Kidney (tissue), 14 donors: Measurements from ENCODE around the gene HAT1. TPM values are rescaled to one million over a fixed set of nuclear protein-coding genes. Genes with fewer than 3 reads are reported as not detected.

Experiments
- DNase-seq, 5 donors: peaks; one replicate each; pipeline ENCODE4 v3.0.0-alpha.2; 2013 to 2020
- FAIRE-seq: peaks from 2 replicates; lab custom pipeline; 2012; peaks lifted over from hg19 to GRCh38; lab: Jason Lieb, UNC
- H3K27ac ChIP-seq, 2 donors: one replicate each; pipeline ENCODE4 v1.7.0; 2013; ENCODE audit warnings: low read depth in 2 of 2, low read length in 2 of 2, inconsistent platforms in 1 of 2
- H3K27me3 ChIP-seq: one replicate; pipeline ENCODE4 v1.7.1; 2013; ENCODE audit warnings: low read length, inconsistent platforms; ENCODE audit not compliant: control insufficient read depth, insufficient read depth
- H3K36me3 ChIP-seq, 3 donors: one replicate each; pipeline versions ENCODE4 v1.7.0 to v1.7.1; 2013; ENCODE audit warnings: low read length in 3 of 3, control low read depth in 1 of 3, inconsistent platforms in 1 of 3; ENCODE audit not compliant: insufficient read depth in 3 of 3, control insufficient read depth in 2 of 3
- H3K4me1 ChIP-seq, 3 donors: one replicate each; pipeline versions ENCODE4 v1.7.0 to v1.7.1; 2013; ENCODE audit warnings: low read length in 3 of 3, inconsistent platforms in 1 of 3, low read depth in 1 of 3; ENCODE audit not compliant: control insufficient read depth in 2 of 3, insufficient read depth in 2 of 3
- H3K4me3 ChIP-seq, 3 donors: one replicate each; pipeline versions ENCODE4 v1.7.0 to v1.8.1; 2013; ENCODE audit warnings: low read length in 3 of 3, control low read depth in 1 of 3, inconsistent platforms in 1 of 3
- H3K9ac ChIP-seq, 3 donors: one replicate each; pipeline versions ENCODE4 v1.7.0 to v1.7.1; 2013; ENCODE audit warnings: low read length in 3 of 3, control low read depth in 1 of 3, inconsistent platforms in 1 of 3
- H3K9me3 ChIP-seq, 3 donors: one replicate each; pipeline versions ENCODE4 v1.7.0 to v1.7.1; 2013; ENCODE audit warnings: low read length in 3 of 3, control low read depth in 1 of 3, inconsistent platforms in 1 of 3; ENCODE audit not compliant: control insufficient read depth in 2 of 3, insufficient read depth in 1 of 3
- intact Hi-C: fragments of 100-400 bp; cut with DNase I; formaldehyde crosslinking; loops from one replicate; pipeline ENCODE4 v1.11.1; 2022
- polyA plus RNA-seq: library from polyadenylated mRNA; stranded (reverse); fragments of 350-450 nt; fragmentation: Illumina TruSeq; extraction: RNeasy Lipid Tissue Mini Kit (QIAGEN cat#74804); gene quantifications from one replicate; pipeline ENCODE4 v1.2.3, GENCODE V29; 2014; ENCODE audit warnings: low read depth, low replicate concordance; ENCODE audit not compliant: insufficient read depth
- total RNA-seq: library from RNA; stranded (reverse); fragmentation: NEBNext Ultra II Directional; extraction: Animal tissue kit (Norgen Biotek cat#: 25700); gene quantifications from one replicate; pipeline ENCODE4 v1.2.1, GENCODE V29; 2021
- TF ChIP-seq, protein P1 (sequence below): IDR thresholded peaks from 3 replicates; pipeline ENCODE4 v1.5.1; 2012; ENCODE audit warnings: mild to moderate bottlenecking, moderate library complexity, borderline replicate concordance; ENCODE audit not compliant: insufficient read depth; ENCODE audit errors: extremely low read depth
- donor health status: control.
- donor health status: control.
- donor health status: control.
- donor health status: control.
- donor health status: control.
- donor health status: DM: yes; HTN: yes; CAD: no.
- donor health status: Normal renal cell carcinoma (clear cell type).

The HAT1 gene
- total and polyA plus RNA-seq, 2 donors from 2014 or later: 35.2 to 35.8 TPM

DNA sequence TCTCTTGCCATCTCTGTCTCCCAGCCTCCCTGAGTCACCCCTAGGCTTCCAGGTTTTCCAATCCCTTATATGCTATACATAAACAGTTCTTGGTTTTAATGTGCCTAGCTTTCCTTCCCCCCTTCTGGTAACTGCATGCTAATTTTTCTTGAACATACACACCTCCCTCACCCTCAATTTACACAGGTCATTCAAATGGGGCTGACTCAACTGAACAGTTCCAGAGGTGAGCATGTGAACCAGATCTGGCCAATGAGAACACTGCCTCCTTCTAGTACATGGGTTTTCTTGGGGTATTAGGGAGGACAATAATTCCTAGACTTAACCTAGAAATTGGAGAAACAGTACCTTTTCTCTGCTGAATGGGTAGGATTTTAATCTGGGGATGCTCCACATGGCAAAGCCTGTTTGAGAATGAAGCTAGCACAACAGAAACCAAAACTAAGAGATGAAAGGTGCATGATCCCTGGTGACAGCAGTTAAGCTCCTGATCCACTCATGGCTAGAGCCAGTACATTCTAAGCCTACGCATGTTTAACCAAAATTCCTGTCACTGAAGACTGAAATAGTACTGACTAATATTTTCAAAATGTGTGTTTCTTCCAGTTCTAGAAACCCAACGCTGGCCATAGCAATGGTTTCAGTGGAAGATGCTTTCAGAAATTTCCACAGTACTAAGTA is 40.0 kb upstream of the HAT1 start:
- H3K9ac ChIP-seq: no peak overlapping the region
- no peak overlapping the region for H3K4me3 ChIP-seq
- TF ChIP-seq, protein P1, sequence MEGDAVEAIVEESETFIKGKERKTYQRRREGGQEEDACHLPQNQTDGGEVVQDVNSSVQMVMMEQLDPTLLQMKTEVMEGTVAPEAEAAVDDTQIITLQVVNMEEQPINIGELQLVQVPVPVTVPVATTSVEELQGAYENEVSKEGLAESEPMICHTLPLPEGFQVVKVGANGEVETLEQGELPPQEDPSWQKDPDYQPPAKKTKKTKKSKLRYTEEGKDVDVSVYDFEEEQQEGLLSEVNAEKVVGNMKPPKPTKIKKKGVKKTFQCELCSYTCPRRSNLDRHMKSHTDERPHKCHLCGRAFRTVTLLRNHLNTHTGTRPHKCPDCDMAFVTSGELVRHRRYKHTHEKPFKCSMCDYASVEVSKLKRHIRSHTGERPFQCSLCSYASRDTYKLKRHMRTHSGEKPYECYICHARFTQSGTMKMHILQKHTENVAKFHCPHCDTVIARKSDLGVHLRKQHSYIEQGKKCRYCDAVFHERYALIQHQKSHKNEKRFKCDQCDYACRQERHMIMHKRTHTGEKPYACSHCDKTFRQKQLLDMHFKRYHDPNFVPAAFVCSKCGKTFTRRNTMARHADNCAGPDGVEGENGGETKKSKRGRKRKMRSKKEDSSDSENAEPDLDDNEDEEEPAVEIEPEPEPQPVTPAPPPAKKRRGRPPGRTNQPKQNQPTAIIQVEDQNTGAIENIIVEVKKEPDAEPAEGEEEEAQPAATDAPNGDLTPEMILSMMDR: no peak
- no peak for FAIRE-seq
- H3K27ac ChIP-seq: no peak overlapping the region
- H3K27me3 ChIP-seq: no peaks in the 10 kb centered on the region
- no peaks in the 10 kb centered on the region for H3K9me3 ChIP-seq
- H3K36me3 ChIP-seq: no peaks in the 10 kb centered on the region
- DNase-seq: no peak
- peaks cover 0 to 8% (median 3%) of the 10 kb centered on the region in 3 donors for H3K4me1 ChIP-seq
- intact Hi-C loops: no loop called here

DNA sequence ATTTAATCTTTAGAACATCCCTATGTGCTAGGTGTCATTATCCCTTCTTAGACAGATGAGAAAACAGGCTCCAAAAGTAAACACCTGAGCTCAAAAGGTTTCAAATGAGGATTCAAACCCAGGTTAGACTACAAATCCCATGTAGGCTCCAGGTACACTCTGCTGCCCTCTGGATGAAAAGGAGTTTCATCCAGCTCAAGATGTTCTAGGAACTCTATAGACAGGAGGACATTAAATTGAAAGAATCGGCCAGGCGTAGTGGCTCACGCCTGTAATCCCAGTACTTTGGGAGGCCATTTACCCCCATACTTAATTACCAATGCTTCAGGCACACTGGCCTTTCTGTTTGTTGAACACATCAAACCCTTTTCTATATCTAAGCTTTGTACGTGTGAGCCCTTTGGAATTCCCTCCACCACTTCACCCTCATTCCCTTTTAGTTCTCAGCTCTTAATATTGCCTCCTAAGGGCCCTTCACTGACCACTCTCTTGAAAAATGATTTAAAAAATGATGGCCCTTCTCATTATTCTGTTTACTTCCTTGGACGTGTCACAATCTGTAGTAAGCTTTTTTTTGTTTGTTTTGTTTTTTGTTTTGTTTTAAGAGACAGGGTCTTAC is 38.9 kb upstream of the HAT1 start:
- H3K9me3 ChIP-seq: no peaks in the 10 kb centered on the region
- TF ChIP-seq, protein P1: no peak
- no peak overlapping the region for H3K4me3 ChIP-seq
- no peak for FAIRE-seq
- H3K4me1 ChIP-seq: peaks cover 0 to 4% (median 3%) of the 10 kb centered on the region in 3 donors
- intact Hi-C loops: no loop called here
- DNase-seq: no peak
- H3K27me3 ChIP-seq: no peaks in the 10 kb centered on the region
- H3K27ac ChIP-seq: no peak overlapping the region
- H3K9ac ChIP-seq: no peak overlapping the region
- H3K36me3 ChIP-seq: no peaks in the 10 kb centered on the region

DNA sequence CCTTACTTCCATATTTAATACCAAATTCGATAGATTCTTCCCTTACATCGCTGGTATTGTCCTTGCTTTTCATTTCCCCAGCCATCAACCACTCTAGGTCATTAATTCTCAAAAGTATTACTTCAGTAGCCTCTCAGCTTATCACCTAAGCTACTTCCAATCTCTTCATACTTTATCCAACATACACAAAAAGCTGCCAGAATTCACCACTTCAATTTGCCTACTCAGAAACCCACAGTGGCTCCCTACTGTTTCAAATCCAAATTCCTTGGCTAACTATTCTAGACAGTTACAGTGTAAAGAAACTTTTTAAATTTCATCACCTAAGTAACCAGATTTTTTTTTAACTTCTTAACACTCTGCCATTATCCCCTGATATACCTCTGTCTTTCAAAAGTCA is 32.9 kb upstream of the HAT1 start:
- H3K36me3 ChIP-seq: peaks cover 0 to 3% (median 0%) of the 10 kb centered on the region in 3 donors
- TF ChIP-seq, protein P1: no peak
- H3K4me3 ChIP-seq: no peak overlapping the region
- H3K27me3 ChIP-seq: no peaks in the 10 kb centered on the region
- H3K9ac ChIP-seq: no peak overlapping the region
- DNase-seq (no peak), FAIRE-seq (no peak)
- no peaks in the 10 kb centered on the region for H3K9me3 ChIP-seq
- intact Hi-C loops: no loop called here
- no peak overlapping the region for H3K27ac ChIP-seq
- peaks cover 3 to 7% (median 3%) of the 10 kb centered on the region in 3 donors for H3K4me1 ChIP-seq
